Erythroblast (primary cell): ENCODE results near the gene RNF220.

Experiments used
- GATA1 ChIP-seq: IDR thresholded peaks from 2 replicates; pipeline ENCODE4 v1.6.1; 2011; ENCODE audit warnings: low read depth, mild to moderate bottlenecking, control low read depth, low read length, moderate library complexity
- POLR2A ChIP-seq: IDR thresholded peaks from 2 replicates; pipeline ENCODE4 v1.6.1; 2011; ENCODE audit warnings: mild to moderate bottlenecking, low read length

- TF ChIP-seq POLR2A, result no peak
- TF ChIP-seq GATA1, result no peak
Observed at GRCh38 chr1:44431861-44432260, 26.8 kb downstream of the RNF220 start.
